Prostate gland (tissue), 2 donors: ENCODE data around the gene JADE2. TPM values are rescaled to one million over a fixed set of nuclear protein-coding genes. Genes with fewer than 3 reads are reported as not detected.

Source experiments
- DNase-seq: peaks from one replicate; pipeline ENCODE4 v3.0.0-alpha.2; 2019; ENCODE audit warnings: low spot score
- H3K27ac ChIP-seq, 2 donors: fragments of 200-600 bp; sonication (generic); 2 replicates each; pipeline ENCODE4 v1.5.1; 2017 to 2019
- H3K27me3 ChIP-seq: fragments of 200-600 bp; sonication (generic); replicated peaks from 2 replicates; pipeline ENCODE4 v1.5.1; 2019; ENCODE audit not compliant: insufficient read depth
- H3K36me3 ChIP-seq, 2 donors: fragments of 200-600 bp; sonication (generic); 1 replicate in 1 of 2; 2 replicates in 1 of 2; pipeline versions ENCODE4 v1.5.1 to v1.8.1; 2017 to 2019
- H3K4me1 ChIP-seq: fragments of 200-600 bp; sonication (generic); replicated peaks from 2 replicates; pipeline ENCODE4 v1.5.1; 2019
- H3K4me3 ChIP-seq, 2 donors: fragments of 200-600 bp; sonication (generic); 2 replicates each; pipeline ENCODE4 v1.5.1; 2017 to 2019
- H3K9me3 ChIP-seq: fragments of 200-600 bp; sonication (generic); 2 replicates; pipeline ENCODE4 v1.5.1; 2017
- POLR2A ChIP-seq: fragments of 450-650 bp; IDR thresholded peaks from one replicate; pipeline ENCODE4 v1.6.1; 2016; ENCODE audit warnings: antibody characterized with exemption, mild to moderate bottlenecking
- POLR2AphosphoS5 ChIP-seq: sonication (generic); formaldehyde crosslinking; IDR thresholded peaks from one replicate; pipeline ENCODE4 v1.6.1; 2017; ENCODE audit warnings: antibody characterized with exemption
- WGBS: methylation state at CpG from one replicate; pipeline ENCODE4 v1.1.5; 2018; 5-methylcytosine and 5-hydroxymethylcytosine counted together
- intact Hi-C: fragments of 100-400 bp; cut with DNase I; formaldehyde crosslinking; loops from one replicate; pipeline ENCODE4 v1.14.2; 2022
- total RNA-seq, 2 donors: library from RNA; depleted of rRNA; stranded (reverse); fragments of >200 nt; gene quantifications; one replicate each; pipeline ENCODE4 v1.1.0, GENCODE V29; 2016
- TF ChIP-seq, protein P1 (sequence below), 4 experiments: fragments of 200-600 bp in 2 of 4; fragments of 450-650 bp in 2 of 4; sonication (generic) in 2 of 4; IDR thresholded peaks; 1 replicate in 3 of 4; 2 replicates in 1 of 4; pipeline ENCODE4 v1.5.1; 2016 to 2019; ENCODE audit warnings: antibody characterized with exemption in 4 of 4, mild to moderate bottlenecking in 2 of 4, moderate library complexity in 2 of 4

The JADE2 gene
- total RNA-seq, 2 donors from 2014 or later = 63.4 to 87.1 TPM

DNA sequence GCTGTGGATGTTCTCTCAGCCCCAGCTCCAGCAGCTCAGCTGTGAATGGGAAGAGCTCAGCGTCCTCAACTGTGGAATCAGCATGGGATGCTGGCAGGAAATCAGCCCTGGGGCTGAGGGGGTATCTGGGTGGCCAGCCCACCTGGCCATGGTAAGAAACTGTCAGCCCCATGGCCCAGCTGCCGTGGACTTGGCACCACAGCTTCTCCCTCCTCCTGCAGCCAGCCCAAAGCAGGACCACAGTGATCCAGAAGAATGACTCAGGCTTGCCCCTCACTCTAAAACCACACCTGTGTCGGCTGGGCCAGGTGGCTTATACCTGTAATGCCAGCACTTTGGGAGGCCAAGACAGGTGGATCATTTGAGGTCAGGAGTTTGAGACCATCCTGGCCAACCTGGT, 59.2 kb downstream of the JADE2 start:
- intact Hi-C loops = no loop called here
- H3K4me3 ChIP-seq = no peak overlapping the region
- H3K9me3 ChIP-seq = no peaks in the 10 kb centered on the region
- WGBS = 69% methylated on average over 3 of the region's 3 CpGs
- no peak overlapping the region for H3K27ac ChIP-seq
- no peak for DNase-seq
- H3K4me1 ChIP-seq = no peaks in the 10 kb centered on the region
- H3K27me3 ChIP-seq = no peaks in the 10 kb centered on the region
- peaks cover 0 to 3% of the 10 kb centered on the region in 2 donors for H3K36me3 ChIP-seq
- TF ChIP-seq POLR2A = no peak

DNA sequence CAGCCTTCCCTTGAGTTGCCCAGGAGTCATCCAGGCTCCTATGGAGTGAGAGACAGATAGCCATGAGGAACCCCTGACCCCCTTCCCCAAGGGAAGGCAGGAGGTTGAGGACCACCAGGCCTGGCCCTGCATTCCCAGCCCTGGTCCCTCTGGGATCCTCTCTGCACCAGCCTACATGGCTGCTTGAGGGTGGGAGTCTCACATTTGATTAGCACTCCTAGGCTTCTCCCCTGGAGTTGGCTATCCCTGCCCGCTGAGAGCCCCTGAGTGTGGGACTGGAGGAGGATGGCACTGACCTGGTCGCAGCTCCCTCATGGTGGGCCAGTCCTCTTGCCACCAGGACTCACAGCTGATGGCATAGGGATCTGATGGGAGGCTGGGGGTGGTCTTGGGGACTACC, 60.5 kb downstream of the JADE2 start:
- TF ChIP-seq POLR2A (no peak), POLR2AphosphoS5 (no peak)
- TF ChIP-seq, protein P1, sequence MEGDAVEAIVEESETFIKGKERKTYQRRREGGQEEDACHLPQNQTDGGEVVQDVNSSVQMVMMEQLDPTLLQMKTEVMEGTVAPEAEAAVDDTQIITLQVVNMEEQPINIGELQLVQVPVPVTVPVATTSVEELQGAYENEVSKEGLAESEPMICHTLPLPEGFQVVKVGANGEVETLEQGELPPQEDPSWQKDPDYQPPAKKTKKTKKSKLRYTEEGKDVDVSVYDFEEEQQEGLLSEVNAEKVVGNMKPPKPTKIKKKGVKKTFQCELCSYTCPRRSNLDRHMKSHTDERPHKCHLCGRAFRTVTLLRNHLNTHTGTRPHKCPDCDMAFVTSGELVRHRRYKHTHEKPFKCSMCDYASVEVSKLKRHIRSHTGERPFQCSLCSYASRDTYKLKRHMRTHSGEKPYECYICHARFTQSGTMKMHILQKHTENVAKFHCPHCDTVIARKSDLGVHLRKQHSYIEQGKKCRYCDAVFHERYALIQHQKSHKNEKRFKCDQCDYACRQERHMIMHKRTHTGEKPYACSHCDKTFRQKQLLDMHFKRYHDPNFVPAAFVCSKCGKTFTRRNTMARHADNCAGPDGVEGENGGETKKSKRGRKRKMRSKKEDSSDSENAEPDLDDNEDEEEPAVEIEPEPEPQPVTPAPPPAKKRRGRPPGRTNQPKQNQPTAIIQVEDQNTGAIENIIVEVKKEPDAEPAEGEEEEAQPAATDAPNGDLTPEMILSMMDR (IDR thresholded peaks at IDR 0.05) = no peak
- WGBS = 100% methylated on average over 2 of the region's 2 CpGs
- H3K4me3 ChIP-seq = no peak overlapping the region
- H3K36me3 ChIP-seq = no peaks in the 10 kb centered on the region
- H3K27ac ChIP-seq = no peak overlapping the region
- H3K9me3 ChIP-seq = no peaks in the 10 kb centered on the region
- no peaks in the 10 kb centered on the region for H3K4me1 ChIP-seq
- DNase-seq = no peak
- intact Hi-C loops = loop anchor here (2.0 kb wide), 1 partner anchor 283 kb away; no protein-coding TSS in a partner anchor
- no peaks in the 10 kb centered on the region for H3K27me3 ChIP-seq

DNA sequence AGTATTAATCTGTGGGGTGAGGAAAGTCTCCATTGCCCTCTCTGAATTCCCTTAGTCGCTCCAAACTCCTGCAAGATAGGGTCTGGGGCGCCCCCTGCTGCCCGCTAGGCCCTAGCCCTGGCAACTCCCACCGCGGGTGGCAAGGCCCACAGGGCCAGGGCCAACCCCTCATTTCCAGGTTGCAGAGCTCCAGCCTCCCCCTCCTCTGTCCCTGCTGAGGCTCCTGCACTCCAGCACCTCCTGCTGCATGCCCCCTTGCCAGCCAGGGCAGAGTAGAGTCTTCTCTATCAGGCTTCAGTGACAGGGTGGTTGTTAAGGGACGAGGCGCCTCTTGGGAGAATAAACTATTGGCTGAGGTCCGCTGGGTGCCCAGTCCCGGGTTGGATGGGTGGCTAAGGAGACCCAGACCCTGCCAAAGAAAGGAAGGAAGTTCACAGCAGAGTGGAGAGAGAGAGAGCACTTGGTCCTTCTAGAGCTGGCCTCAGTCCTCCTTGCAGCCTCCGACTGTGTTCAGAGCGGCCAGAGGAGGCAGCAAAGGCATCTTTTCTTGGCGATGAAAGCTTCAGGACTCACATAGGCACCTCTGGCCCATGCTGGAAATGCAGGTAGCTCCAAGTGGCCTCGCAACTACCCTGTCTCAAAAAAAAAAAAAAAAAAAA, 61.5 kb downstream of the JADE2 start:
- Histone ChIP-seq H3K36me3 (no peaks in the 10 kb centered on the region), H3K4me1 (no peaks in the 10 kb centered on the region), H3K27me3 (no peaks in the 10 kb centered on the region), H3K27ac (no peak overlapping the region), H3K4me3 (no peak overlapping the region), H3K9me3 (no peaks in the 10 kb centered on the region)
- DNase-seq = peak; percentile 63
- TF ChIP-seq POLR2AphosphoS5 (peak; percentile 8), POLR2A (no peak)
- TF ChIP-seq, protein P1 (IDR thresholded peaks at IDR 0.05) = peak; percentile 56 to 74 (median 65)
- WGBS = 28% methylated on average over 13 of the region's 13 CpGs
- intact Hi-C loops = loop anchor here (2.0 kb wide), 1 partner anchor 284 kb away; no protein-coding TSS in a partner anchor

DNA sequence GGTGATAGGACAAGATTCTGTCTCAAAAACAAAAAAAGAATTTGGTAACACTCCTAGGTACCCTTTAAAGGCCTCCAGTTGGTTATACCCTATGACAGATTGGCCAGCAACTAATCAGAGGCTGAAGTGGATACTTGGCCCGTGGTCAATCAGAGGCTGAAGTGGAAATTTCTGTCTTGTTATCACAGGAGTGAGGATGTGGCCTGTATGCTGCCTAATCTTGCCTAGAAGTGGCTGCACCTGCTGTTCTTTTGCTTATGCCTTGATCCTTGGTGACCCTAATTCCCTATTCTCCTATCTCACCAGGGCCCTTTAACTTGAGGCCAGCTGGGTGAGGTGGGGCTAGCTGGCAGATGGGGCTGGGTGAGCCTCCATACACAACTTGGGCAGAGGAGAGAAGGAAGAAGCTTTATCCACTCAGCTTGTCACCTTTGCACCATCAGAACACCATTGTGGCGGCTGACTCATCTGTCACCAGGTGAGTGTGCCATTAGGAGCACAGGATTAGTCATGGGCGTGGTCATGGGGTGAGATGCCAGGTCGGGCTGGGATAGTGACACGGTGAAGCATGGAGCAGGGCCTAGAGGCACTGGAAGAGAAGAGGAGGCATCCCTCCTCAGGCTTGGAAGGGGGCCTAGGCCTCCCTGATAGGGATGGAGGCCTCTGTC, 65.7 kb downstream of the JADE2 start:
- intact Hi-C loops = no loop called here
- no peak for DNase-seq
- 79% methylated on average over 5 of the region's 5 CpGs for WGBS
- no peaks in the 10 kb centered on the region for H3K27me3 ChIP-seq
- peaks cover 4% of the 10 kb centered on the region for H3K4me1 ChIP-seq
- H3K36me3 ChIP-seq = no peaks in the 10 kb centered on the region
- TF ChIP-seq, protein P1 (IDR thresholded peaks at IDR 0.05) = no peak
- no peak for TF ChIP-seq POLR2AphosphoS5
- TF ChIP-seq POLR2A = no peak
- H3K9me3 ChIP-seq = no peaks in the 10 kb centered on the region
- no peak overlapping the region for H3K4me3 ChIP-seq
- no peak overlapping the region for H3K27ac ChIP-seq

DNA sequence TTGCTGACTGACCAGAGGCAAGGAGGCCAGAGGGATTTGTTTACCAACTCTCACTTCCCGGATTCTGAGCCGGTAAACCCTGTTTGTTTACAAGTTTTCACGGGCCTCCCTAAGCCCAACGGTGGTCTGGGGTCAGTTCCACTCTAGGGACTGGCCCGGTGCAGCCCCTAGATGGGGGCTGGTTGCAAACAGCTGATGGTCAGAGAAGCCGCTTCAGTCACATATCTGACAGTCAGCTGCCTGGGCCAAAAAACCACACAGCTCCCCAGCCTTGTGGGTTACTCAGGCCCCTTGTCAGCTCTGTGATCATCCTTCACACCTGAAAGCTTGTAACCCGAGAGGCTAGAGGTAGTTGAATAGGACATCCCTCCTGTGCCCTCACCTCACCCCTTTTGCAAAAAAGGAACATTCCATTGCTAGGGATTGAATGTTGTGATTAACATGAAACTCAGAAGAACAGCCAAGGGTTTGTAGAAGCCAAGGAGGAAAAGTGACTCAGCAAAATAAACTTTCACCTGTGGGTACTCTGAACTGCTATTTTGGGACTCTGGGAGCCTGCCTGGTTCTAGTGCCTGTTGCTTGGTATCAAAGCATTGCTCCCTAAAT, 66.8 kb downstream of the JADE2 start:
- peak; percentile 23 for TF ChIP-seq POLR2AphosphoS5
- TF ChIP-seq, protein P1 (IDR thresholded peaks at IDR 0.05) = no peak
- Histone ChIP-seq H3K27me3 (no peaks in the 10 kb centered on the region), H3K4me3 (no peak overlapping the region), H3K27ac (peak overlapping the region in 1 of 2 donors; percentile 31), H3K36me3 (no peaks in the 10 kb centered on the region), H3K9me3 (no peaks in the 10 kb centered on the region), H3K4me1 (peaks cover 4% of the 10 kb centered on the region)
- DNase-seq = no peak
- intact Hi-C loops = no loop called here
- 41% methylated on average over 7 of the region's 7 CpGs for WGBS
